ENCODE data around the gene TNS1. TPM values are rescaled to one million over a fixed set of nuclear protein-coding genes. Genes with fewer than 3 reads are reported as not detected.

Gene TNS1
- total and polyA plus RNA-seq, 2 donors, result 191 to 576 TPM

- 91% methylated on average over 7 of the region's 7 CpGs for WGBS
- Histone ChIP-seq H3K27ac (ENCODE audit: low read depth) (no peak overlapping the region), H3K4me1 (ENCODE audit: insufficient read depth) (no peaks in the 10 kb centered on the region), H3K4me3 (ENCODE audit: low read depth, low read length) (no peak overlapping the region), H3K36me3 (ENCODE audit: insufficient read depth) (no peaks in the 10 kb centered on the region)
- no peak for DNase-seq (ENCODE audit: extremely low spot score)
Observed at GRCh38 chr2:217751192-217751591, 251.6 kb downstream of the TNS1 start.

Small RNAs within 50 kb of the gene (small RNA-seq; reads per million reads assigned to genes)
- gene MIR6809, result 0.24 reads per million

Other genes starting within 250 kb of the TNS1 start
- gene RUFY4, start 66.3 kb upstream of the TNS1 start, total RNA-seq, result not detected
- gene RUFY4, start 66.3 kb upstream of the TNS1 start, polyA plus RNA-seq, result 0.09 TPM
- gene CXCR2, start 123.0 kb upstream of the TNS1 start, total RNA-seq, result 0.48 TPM
- gene CXCR2, start 123.0 kb upstream of the TNS1 start, polyA plus RNA-seq, result 0.77 TPM
- gene CXCR1, start 164.0 kb upstream of the TNS1 start, total RNA-seq, result 0.26 TPM
- gene CXCR1, start 164.0 kb upstream of the TNS1 start, polyA plus RNA-seq, result 0.13 TPM
- gene ARPC2, start 214.2 kb upstream of the TNS1 start, total RNA-seq, result 206 TPM
- 256 TPM for gene ARPC2, start 214.2 kb upstream of the TNS1 start, polyA plus RNA-seq

All from urinary bladder (tissue), 4 donors.